ENCODE results near the gene HCN2. TPM values are rescaled to one million over a fixed set of nuclear protein-coding genes. Genes with fewer than 3 reads are reported as not detected.

HCN2 gene
- total RNA-seq, 2 experiments from 2014 or later = 2.1 TPM

- H3K27me3 Mint-ChIP-seq = no peaks in the 10 kb centered on the region
- H3K9me3 Mint-ChIP-seq = no peaks in the 10 kb centered on the region
- DNase-seq (peak in 1 of 14 experiments; percentile 39), ATAC-seq (ENCODE audit: poor library complexity) (no peak)
- Histone ChIP-seq H3K36me3 (ENCODE audit: insufficient read depth, low read length) (no peaks in the 10 kb centered on the region), H3K4me1 (ENCODE audit: insufficient read depth, low read length) (peaks cover 16% of the 10 kb centered on the region), H3K27me3 (ENCODE audit: control insufficient read depth in 1 of 2, insufficient read depth in 2 of 2, low read length in 2 of 2) (no peaks in the 10 kb centered on the region), H3K4me3 (ENCODE audit: low read length) (no peak overlapping the region), H3K27ac (ENCODE audit: low read depth in 1 of 2, low read length in 2 of 2) (no peak overlapping the region), H3K9me3 (ENCODE audit: control insufficient read depth in 1 of 2, insufficient read depth in 1 of 2, low read length in 2 of 2) (no peaks in the 10 kb centered on the region)
- H3K4me1 Mint-ChIP-seq (ENCODE audit: low read depth) = peaks cover 22% of the 10 kb centered on the region
- POLR2A ChIA-PET = no interaction called here
- TF ChIP-seq CTCF (IDR thresholded peaks at IDR 0.05) = no peak
- H3K36me3 Mint-ChIP-seq (ENCODE audit: low read depth) = peaks cover 12% of the 10 kb centered on the region
- H3K27ac Mint-ChIP-seq = no peak overlapping the region
- CTCF ChIA-PET = interaction anchor here (1.8 kb wide), 1 partner anchor 57 kb away, joined by 9 read pairs; no protein-coding TSS in a partner anchor
- intact Hi-C loops (cut with DNase I, micrococcal nuclease) = no loop called here
- H3K4me3 Mint-ChIP-seq = peak overlapping the region; percentile 12
These were observed 22.3 kb upstream of the HCN2 start for GRCh38 chr19:567296-567900.

GRCh38 chr19:570251-570686 lies 19.4 kb upstream of the HCN2 start:
- DNase-seq = peak in 1 of 14 experiments; percentile 56
- ATAC-seq (ENCODE audit: poor library complexity) = no peak
- H3K4me1 ChIP-seq (ENCODE audit: insufficient read depth, low read length) = peaks cover 40% of the 10 kb centered on the region
- Mint-ChIP-seq H3K9me3 (no peaks in the 10 kb centered on the region), H3K27me3 (no peaks in the 10 kb centered on the region), H3K4me1 (ENCODE audit: low read depth) (peaks cover 40% of the 10 kb centered on the region), H3K4me3 (peak overlapping the region; percentile 56), H3K27ac (peak overlapping the region; percentile 85), H3K36me3 (ENCODE audit: low read depth) (peaks cover 14% of the 10 kb centered on the region)
- ChIA-PET CTCF (no interaction called here), POLR2A (interaction anchor here (1.1 to 2.2 kb wide), 2 partner anchors 38 to 59 kb away, joined by 3 to 15 read pairs; no protein-coding TSS in a partner anchor)
- TF ChIP-seq CTCF (IDR thresholded peaks at IDR 0.05) = no peak
- no peak overlapping the region for H3K27ac ChIP-seq (ENCODE audit: low read depth in 1 of 2, low read length in 2 of 2)
- intact Hi-C loops (cut with DNase I, micrococcal nuclease) = loop anchor here (5.0 kb wide), 5 partner anchors 62 to 837 kb away; partner anchors contain the start of genes DAZAP1 (in 1 of the 2), POLRMT (in 1 of the 2), RNF126 (in 1 of the 2) and TPGS1 (in 1 of the 2)
- H3K36me3 ChIP-seq (ENCODE audit: insufficient read depth, low read length) = no peaks in the 10 kb centered on the region
- no peak overlapping the region for H3K4me3 ChIP-seq (ENCODE audit: low read length)
- no peaks in the 10 kb centered on the region for H3K27me3 ChIP-seq (ENCODE audit: control insufficient read depth in 1 of 2, insufficient read depth in 2 of 2, low read length in 2 of 2)
- H3K9me3 ChIP-seq (ENCODE audit: control insufficient read depth in 1 of 2, insufficient read depth in 1 of 2, low read length in 2 of 2) = no peaks in the 10 kb centered on the region

- intact Hi-C loops (cut with DNase I, micrococcal nuclease) = loop anchor here (1.0 to 5.0 kb wide), 6 partner anchors 38 to 836 kb away; partner anchors contain the start of genes DAZAP1 (in 1 of the 2), POLRMT (in 1 of the 2), RNF126 (in 1 of the 2) and TPGS1 (in 1 of the 2)
- H3K4me1 Mint-ChIP-seq (ENCODE audit: low read depth) = peaks cover 40% of the 10 kb centered on the region
- TF ChIP-seq CTCF (IDR thresholded peaks at IDR 0.05) = no peak
- H3K27me3 ChIP-seq (ENCODE audit: control insufficient read depth in 1 of 2, insufficient read depth in 2 of 2, low read length in 2 of 2) = no peaks in the 10 kb centered on the region
- H3K36me3 ChIP-seq (ENCODE audit: insufficient read depth, low read length) = no peaks in the 10 kb centered on the region
- no peaks in the 10 kb centered on the region for H3K9me3 ChIP-seq (ENCODE audit: control insufficient read depth in 1 of 2, insufficient read depth in 1 of 2, low read length in 2 of 2)
- peak overlapping the region; percentile 94 for H3K4me3 ChIP-seq (ENCODE audit: low read length)
- ATAC-seq (ENCODE audit: poor library complexity) (peak; percentile 40), DNase-seq (peak; percentile 27 to 86 (median 51))
- H3K4me3 Mint-ChIP-seq = peak overlapping the region; percentile 99
- H3K27ac Mint-ChIP-seq = peak overlapping the region; percentile 95
- CTCF ChIA-PET = interaction anchor here (0.9 to 2.2 kb wide), 3 partner anchors 13 to 60 kb away, joined by 4 to 14 read pairs (median 5); no protein-coding TSS in a partner anchor
- no peaks in the 10 kb centered on the region for H3K9me3 Mint-ChIP-seq
- peak overlapping the region; percentile 69 to 87 for H3K27ac ChIP-seq (ENCODE audit: low read depth in 1 of 2, low read length in 2 of 2)
- peaks cover 14% of the 10 kb centered on the region for H3K36me3 Mint-ChIP-seq (ENCODE audit: low read depth)
- H3K4me1 ChIP-seq (ENCODE audit: insufficient read depth, low read length) = peaks cover 48% of the 10 kb centered on the region
- POLR2A ChIA-PET = interaction anchor here (1.2 to 2.2 kb wide), 3 partner anchors 13 to 60 kb away, joined by 6 to 15 read pairs (median 9); partner anchors contain the start of gene CDC34
- H3K27me3 Mint-ChIP-seq = no peaks in the 10 kb centered on the region
These were observed 18.6 kb upstream of the HCN2 start for GRCh38 chr19:570937-571565.

All from CD4-positive, alpha-beta T cell (primary cell).